HG03571 (cell line): ENCODE measurements around the gene CABYR.

Experiments
- ATAC-seq: cut with Tn5 transposase; IDR thresholded peaks from one replicate; pipeline ENCODE4 v1.9.1; 2021; ENCODE audit not compliant: unreplicated experiment

The CABYR gene

GRCh38 chr18:24138789-24139616 lies at the start of gene CABYR:
CABYR (plus strand) TSS chr18:24139062; CDS start chr18:24143115, 4,053 bp downstream.
- peak; percentile 82 for ATAC-seq

GRCh38 chr18:24089076-24089475 lies 49.8 kb upstream of the CABYR start:
- no peak for ATAC-seq

DNA sequence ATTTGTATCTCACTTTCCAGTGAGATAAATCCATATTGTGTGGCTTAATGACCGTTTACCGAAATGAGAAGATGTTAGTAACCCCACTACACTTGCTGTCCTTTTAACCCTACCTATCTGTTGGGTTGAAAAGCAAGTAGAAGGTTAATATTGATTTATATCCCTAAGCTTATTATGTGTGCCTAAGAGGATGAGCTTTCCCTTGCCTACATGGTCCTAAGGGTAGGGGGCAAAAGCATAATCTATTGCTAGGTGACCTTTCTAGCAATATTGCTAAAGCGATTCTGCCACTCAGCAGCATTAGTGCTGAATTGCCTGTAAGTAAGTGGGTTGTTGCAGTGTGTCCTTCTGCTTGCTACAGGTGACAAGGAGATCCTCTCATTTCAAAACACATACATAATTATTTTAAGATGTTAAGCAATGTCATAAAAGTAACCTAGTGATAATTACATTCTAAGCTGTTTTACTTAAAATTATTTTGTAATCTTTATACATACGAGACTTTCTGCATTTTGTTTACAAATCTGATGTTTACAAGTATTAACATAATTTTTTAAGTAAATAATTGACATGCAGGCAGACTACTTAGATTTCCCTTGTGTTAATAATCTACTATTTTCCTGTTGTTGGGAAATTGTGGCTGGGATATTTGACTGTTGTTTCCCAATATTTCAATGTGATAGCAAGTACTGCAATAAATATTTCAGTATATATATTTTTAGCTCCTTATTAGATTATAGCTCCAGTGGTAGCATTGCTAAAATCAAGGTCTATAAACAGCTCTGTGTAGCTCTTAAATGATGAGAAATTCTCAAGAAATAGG lies 49.1 kb upstream of the CABYR start:
- no peak for ATAC-seq

DNA sequence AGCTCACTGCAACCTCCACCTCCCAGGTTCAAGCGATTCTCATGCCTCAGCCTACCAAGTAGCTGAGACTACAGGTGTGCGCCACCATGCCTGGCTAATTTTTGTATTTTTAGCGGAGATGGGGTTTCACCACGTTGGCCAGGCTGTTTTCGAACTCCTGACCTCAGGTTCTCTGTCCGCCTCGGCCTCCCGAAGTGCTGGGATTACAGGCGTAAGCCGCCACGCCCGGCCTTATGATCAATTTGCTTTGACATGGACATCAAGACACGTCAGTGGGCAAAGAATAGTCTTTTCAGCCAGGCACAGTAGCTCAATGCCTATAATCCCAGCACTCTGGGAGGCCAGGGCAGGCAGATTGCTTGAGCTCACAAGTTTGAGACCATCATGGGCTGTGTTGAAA lies 48.0 kb upstream of the CABYR start:
- ATAC-seq, result no peak

DNA sequence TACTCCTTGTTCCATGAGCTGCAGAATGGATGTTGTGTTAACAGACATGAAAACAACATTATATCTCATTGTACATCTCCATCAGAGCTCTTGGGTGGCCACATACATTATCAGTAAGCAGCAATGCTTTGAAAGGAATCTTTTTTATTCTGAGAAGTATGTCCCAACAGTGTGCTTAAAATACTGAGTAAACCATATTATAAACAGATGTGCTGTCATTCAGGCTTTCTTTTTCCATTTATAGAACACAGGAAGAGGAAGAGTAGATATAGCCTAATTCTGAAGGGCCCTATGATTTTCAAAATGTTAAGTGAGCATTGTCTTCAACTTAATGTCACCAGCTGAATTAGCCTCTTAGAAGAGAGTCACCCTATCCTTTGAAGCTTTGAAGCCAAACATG lies 44.3 kb upstream of the CABYR start:
- ATAC-seq, result no peak

GRCh38 chr18:24095976-24096375 lies 42.9 kb upstream of the CABYR start:
- ATAC-seq, result no peak

GRCh38 chr18:24103320-24104021 lies 35.4 kb upstream of the CABYR start:
- no peak for ATAC-seq

GRCh38 chr18:24104486-24104885 lies 34.4 kb upstream of the CABYR start:
- no peak for ATAC-seq

- no peak for ATAC-seq
Measured at GRCh38 chr18:24108641-24109040, 30.2 kb upstream of the CABYR start.

DNA sequence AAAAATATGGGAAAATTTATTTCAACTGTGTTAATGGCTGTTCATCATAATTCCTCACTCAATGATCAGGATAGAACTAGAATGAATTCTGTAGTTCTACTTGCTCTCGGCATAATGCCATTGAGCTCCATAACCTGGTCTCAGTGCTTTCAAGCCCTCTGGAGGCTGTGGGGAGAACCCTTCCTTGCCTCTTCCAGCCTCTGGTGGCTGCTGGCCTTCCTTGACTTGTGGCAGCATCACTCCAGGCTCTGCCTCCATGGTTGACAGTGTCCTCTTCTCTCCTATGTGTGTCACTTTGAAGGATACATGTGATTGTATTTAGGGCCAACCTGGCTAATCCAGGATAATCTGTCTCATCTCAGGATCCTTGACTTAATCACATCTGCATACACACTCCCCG lies 26.9 kb upstream of the CABYR start:
- no peak for ATAC-seq

DNA sequence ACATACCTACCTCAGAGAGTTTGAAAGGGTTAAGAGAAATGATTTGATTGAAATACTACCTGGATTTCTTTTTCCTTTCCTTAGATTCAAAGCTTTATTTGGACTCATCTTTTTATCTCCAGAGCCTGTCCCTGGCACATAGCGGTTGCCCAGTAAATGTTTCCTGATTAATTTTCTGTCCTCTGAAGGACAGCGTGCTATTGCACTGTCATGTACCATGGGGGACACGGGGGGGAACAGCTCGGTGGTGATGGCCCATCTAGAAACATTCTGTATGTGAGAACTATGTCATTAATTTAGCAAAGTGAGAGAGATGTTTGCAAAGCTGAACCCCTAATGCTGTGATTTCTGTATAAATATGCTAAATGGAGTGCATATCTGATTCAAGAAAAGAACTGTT lies 26.4 kb upstream of the CABYR start:
- ATAC-seq, result no peak

- ATAC-seq, result no peak
Measured at GRCh38 chr18:24112874-24113615, 25.8 kb upstream of the CABYR start.

DNA sequence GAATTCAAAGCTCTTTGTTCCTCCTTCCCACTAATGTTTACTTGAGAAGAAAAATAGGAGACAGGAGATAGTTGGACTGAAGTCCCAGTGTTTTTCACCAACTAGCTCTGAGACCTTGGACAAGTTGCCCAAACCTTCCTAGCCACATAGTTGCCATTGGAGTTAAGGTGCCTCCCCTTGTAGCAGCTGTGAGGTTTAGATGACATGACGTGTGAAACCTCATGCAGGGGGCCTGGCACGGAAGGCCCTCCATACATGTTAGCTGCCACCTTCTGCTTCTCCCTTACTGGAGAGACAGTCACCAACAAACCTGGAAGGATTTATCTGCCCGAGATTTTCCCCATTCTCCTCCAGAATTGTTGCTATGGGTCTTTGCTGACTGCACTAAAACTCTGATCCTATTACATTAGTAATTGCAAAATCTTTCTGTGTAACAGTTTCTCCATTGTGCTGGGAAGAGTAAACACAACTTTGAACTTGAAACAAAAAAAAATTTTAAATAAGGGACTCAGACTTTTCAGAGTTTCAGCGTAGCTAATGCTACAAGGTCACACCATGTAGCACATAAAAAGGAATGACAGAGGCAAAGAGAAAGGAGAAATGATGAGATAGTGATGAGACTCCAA lies 23.8 kb upstream of the CABYR start:
- no peak for ATAC-seq

DNA sequence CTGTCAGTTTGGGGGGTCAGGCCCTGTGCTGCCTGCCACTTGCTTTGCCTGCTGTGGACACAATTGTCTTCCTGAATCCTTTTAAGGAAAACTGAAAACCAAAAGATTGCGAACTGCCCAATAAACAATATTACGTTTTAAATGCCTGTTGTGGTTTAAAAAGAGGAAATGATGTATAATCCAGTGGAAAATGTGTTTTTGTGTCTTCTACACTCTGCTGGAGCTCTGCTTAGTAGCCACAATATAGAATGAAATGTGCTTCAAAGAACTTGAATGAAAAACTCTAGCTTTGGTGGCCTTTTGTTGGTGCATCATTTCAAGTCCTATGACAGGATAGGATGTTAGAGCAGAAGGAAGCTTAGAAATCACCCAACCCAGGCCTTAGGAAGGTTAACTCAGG lies 23.2 kb upstream of the CABYR start:
- ATAC-seq, result no peak

DNA sequence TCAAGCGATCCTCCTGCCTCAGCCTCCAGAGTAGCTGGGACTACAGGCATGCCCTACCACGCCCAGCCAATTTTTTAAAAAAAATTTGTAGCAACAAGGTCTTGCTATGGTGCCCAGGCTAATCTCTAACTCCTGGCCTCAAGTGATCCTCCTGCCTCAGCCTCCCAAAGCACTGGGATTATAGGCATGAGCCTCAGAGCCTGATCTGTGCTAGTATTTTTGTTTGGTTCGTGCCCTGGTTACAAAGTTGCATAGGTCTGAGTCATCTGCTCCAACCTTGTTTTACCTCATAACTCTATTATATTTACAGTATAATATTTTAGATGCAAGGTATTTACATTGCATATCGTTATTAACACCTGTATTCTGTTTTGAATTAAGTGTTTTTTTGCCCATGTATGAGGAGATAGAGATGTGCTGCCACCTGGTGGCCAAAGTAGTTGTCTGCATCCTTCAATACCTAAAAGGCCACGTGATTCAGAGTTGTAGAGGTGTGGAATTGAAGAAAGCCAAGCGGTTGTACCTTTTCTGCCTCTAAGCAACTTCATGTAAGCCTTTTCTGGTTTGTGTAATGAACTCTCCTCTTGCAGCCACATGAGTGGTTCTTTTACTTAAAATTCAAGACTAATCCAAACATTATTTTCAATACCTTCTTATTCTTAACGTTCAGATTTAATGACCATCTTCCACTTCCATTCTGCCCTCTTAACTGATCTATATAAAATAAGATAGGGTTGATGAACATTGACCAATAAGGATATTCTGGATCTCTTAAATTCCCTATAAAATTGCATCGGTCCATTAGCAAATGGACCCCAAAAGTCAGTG lies 19.9 kb upstream of the CABYR start:
- ATAC-seq, result peak; percentile 75

DNA sequence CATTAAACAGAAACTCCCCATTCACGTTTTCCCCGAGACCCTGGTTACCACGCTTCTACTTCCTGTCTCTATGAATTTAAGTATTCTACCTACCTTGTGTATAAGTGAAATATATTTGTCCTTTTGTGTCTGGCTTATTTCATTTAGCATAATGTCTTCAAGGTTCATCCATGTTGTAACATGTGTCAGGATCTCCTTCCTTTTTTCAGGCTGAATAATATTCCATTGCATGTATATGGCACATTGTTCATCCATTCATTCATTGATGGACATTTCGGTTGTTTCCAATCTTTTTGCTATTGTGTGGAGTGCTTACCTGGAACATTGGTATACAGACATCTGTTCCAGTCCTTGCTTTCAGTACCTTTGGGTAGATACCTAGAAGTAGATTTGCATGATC lies 18.2 kb upstream of the CABYR start:
- no peak for ATAC-seq

DNA sequence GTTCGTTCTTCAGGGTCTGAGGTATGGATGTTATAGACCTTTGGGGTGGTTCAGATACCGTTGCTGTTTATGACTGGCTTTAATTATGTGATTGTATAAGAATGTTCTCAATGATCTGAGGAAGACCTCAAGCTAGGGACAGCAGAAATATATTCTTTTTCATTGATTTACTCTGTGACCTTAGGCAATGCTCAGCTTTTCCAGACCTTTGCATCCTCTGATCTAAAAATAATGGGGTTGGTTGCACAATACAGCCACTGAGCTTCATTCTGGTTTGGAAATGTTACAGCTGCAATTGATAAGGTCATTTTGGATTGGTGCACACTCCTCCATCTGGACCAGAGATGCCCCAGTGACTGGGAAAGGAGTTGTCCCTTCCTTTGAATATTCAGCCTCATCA lies 17.2 kb upstream of the CABYR start:
- ATAC-seq, result no peak

DNA sequence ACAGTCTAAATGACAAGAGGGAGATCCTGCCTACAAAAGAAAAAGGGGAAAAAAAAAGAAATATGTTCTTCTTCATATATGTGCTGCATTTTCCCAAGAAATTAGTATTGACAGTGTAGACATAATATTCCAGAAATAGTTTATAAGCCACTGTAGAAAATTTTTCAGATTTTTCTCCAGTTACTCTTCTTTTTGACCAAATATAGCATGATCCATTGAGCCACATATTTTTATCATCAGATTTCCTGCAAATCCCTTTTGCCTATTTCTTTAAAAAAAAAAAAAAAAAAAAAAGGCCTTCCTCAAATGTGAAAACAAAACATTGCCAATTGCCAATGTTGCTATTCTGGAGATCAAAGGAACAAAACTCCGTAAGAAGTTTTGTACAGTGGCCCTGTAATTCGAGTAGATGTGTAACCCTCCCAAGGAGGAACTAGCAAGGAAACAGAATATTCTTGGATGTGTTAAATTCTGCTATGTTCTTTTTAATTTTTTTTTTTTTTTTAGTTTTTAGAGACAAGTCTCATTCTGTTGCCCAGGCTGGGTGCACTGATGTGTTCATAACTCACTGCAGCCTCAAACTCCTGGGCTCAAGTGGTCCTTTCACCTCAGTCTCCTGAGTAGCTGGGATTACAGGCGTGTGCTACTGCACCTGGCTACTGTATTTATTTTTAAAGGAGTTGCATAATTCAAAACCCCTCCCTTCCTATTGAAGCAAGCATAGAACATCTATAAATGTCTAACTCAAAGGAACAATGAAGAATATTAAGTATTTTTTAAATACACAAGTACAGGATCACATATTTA lies 12.5 kb upstream of the CABYR start:
- no peak for ATAC-seq

DNA sequence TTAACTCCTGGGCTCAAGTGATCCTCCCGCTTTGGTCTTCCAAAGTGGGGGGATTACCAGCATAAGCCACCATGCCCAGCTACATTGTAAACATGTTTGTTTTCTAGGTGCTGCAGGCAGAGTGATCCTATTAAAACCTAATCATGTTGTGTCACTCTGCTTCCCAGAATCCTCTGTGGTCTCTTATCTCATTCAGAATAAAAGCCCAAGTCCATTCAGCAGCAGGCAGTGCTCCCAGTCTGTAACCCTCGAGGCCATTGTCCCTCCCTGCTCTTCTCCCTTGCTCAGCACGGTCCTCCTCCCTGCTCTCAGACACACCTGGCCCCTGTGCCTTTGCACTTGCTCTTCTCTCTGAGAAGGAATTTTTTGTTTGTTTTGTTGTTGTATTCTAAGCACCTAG lies 11.1 kb upstream of the CABYR start:
- no peak for ATAC-seq
